CD1c-positive myeloid dendritic cell (primary cell): ENCODE results near the gene SH3BGR.

Source experiments
- DNase-seq: peaks from one replicate; pipeline ENCODE4 v3.0.0-alpha.2; 2016; ENCODE audit errors: extremely low spot score

Gene SH3BGR

GRCh38 chr21:39546522-39546921 lies 94.8 kb downstream of the SH3BGR start:
- no peak for DNase-seq

- no peak for DNase-seq
These were observed 101.1 kb downstream of the SH3BGR start for GRCh38 chr21:39552856-39553255.

- no peak for DNase-seq
These were observed 101.6 kb downstream of the SH3BGR start for GRCh38 chr21:39553331-39553730.

- no peak for DNase-seq
These were observed 104.3 kb downstream of the SH3BGR start for GRCh38 chr21:39555911-39556590.

- DNase-seq, result no peak
These were observed 107.7 kb downstream of the SH3BGR start for GRCh38 chr21:39559511-39559910.

GRCh38 chr21:39561140-39561539 lies 109.4 kb downstream of the SH3BGR start:
- no peak for DNase-seq

- no peak for DNase-seq
These were observed 111.3 kb downstream of the SH3BGR start for GRCh38 chr21:39562791-39563770.

GRCh38 chr21:39564200-39564599 lies 112.4 kb downstream of the SH3BGR start:
- no peak for DNase-seq
